Thyroid gland (tissue), 4 donors: Measurements from ENCODE around the gene BBS9.

Source experiments
- POLR2A ChIP-seq, 2 donors: fragments of 450-650 bp; IDR thresholded peaks; one replicate each; pipeline ENCODE4 v1.6.1; 2017; ENCODE audit warnings: antibody characterized with exemption in 2 of 2, mild to moderate bottlenecking in 2 of 2, moderate library complexity in 1 of 2
- TF ChIP-seq, protein P1 (sequence below), 6 experiments: fragments of 200-600 bp in 3 of 6; fragments of 450-650 bp in 3 of 6; sonication (generic) in 3 of 6; IDR thresholded peaks; one replicate each; pipeline ENCODE4 v1.5.1; 2016 to 2019; ENCODE audit warnings: antibody characterized with exemption in 6 of 6, mild to moderate bottlenecking in 2 of 6, inconsistent platforms in 1 of 6, moderate library complexity in 1 of 6

DNA sequence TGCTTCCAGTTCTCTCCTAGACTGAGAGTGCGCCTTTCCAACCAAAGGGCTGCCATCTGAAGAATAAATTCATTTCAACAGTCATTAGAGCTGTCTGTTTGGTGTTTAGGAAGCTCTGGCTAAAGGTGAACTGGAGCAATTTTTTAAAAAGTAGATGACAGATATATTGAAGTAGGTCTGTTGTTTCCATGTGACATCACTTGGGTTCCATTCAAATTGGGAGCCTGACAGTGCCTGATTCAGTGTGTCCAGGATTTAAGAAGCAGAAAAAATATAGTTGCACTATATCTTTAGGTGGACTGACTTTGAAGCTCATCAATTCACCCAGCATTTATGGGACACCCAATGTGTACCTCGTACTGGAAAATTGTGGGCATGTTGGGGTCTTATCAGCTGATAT, 367.7 kb downstream of the BBS9 start:
- no peak for TF ChIP-seq POLR2A (IDR thresholded peaks at IDR 0.05)
- TF ChIP-seq, protein P1, sequence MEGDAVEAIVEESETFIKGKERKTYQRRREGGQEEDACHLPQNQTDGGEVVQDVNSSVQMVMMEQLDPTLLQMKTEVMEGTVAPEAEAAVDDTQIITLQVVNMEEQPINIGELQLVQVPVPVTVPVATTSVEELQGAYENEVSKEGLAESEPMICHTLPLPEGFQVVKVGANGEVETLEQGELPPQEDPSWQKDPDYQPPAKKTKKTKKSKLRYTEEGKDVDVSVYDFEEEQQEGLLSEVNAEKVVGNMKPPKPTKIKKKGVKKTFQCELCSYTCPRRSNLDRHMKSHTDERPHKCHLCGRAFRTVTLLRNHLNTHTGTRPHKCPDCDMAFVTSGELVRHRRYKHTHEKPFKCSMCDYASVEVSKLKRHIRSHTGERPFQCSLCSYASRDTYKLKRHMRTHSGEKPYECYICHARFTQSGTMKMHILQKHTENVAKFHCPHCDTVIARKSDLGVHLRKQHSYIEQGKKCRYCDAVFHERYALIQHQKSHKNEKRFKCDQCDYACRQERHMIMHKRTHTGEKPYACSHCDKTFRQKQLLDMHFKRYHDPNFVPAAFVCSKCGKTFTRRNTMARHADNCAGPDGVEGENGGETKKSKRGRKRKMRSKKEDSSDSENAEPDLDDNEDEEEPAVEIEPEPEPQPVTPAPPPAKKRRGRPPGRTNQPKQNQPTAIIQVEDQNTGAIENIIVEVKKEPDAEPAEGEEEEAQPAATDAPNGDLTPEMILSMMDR (IDR thresholded peaks at IDR 0.05), result no peak
